Nephron progenitor cell (in vitro differentiated cells): ENCODE results near the gene OR2J1.
"Not testable (repeated sequence)": the region's sequence is repeated elsewhere in the genome, so short reads cannot be mapped to it uniquely, and the experiment has no call there.

Experiments used
- DNase-seq: peaks from one replicate; pipeline ENCODE4 v3.0.0; 2021
- H3K27ac Mint-ChIP-seq: 2 replicates; pipeline ENCODE4 v1.8.0; 2021; ENCODE audit warnings: mild to moderate bottlenecking, moderate library complexity, mixed read lengths
- H3K27me3 Mint-ChIP-seq: 2 replicates; pipeline ENCODE4 v1.8.0; 2021; ENCODE audit warnings: mild to moderate bottlenecking, low read depth, mixed read lengths; ENCODE audit not compliant: poor library complexity
- H3K36me3 Mint-ChIP-seq: 2 replicates; pipeline ENCODE4 v1.8.0; 2021; ENCODE audit warnings: low read depth, mixed read lengths
- H3K4me1 Mint-ChIP-seq: 2 replicates; pipeline ENCODE4 v1.8.0; 2021; ENCODE audit warnings: mixed read lengths
- H3K4me3 Mint-ChIP-seq: 2 replicates; pipeline ENCODE4 v1.8.0; 2021; ENCODE audit warnings: mild to moderate bottlenecking, moderate library complexity, mixed read lengths
- H3K9me3 Mint-ChIP-seq: 2 replicates; pipeline ENCODE4 v1.8.0; 2021; ENCODE audit warnings: mild to moderate bottlenecking, moderate library complexity, mixed read lengths
- CTCF ChIP-seq: fragments of 200-600 bp; sonication (generic); IDR thresholded peaks from 2 replicates; pipeline ENCODE4 v1.5.0; 2021; ENCODE audit warnings: antibody characterized with exemption

The OR2J1 gene

GRCh38 chr6:29146179-29146578 lies 46.9 kb downstream of the OR2J1 start:
- no peak for DNase-seq
- H3K27me3 Mint-ChIP-seq = no peaks in the 10 kb centered on the region
- H3K4me1 Mint-ChIP-seq = no peaks in the 10 kb centered on the region
- H3K9me3 Mint-ChIP-seq = peaks cover 35% of the 10 kb centered on the region
- TF ChIP-seq CTCF = no peak
- H3K4me3 Mint-ChIP-seq = no peak overlapping the region
- H3K27ac Mint-ChIP-seq = no peak overlapping the region
- H3K36me3 Mint-ChIP-seq = no peaks in the 10 kb centered on the region

GRCh38 chr6:29147074-29147473 lies 47.8 kb downstream of the OR2J1 start:
- Mint-ChIP-seq H3K9me3 (peaks cover 33% of the 10 kb centered on the region), H3K4me1 (no peaks in the 10 kb centered on the region), H3K4me3 (no peak overlapping the region), H3K27ac (no peak overlapping the region), H3K27me3 (no peaks in the 10 kb centered on the region), H3K36me3 (no peaks in the 10 kb centered on the region)
- DNase-seq = no peak
- no peak for TF ChIP-seq CTCF

- not testable (repeated sequence) for DNase-seq, H3K27me3 Mint-ChIP-seq, H3K4me3 Mint-ChIP-seq, H3K27ac Mint-ChIP-seq, H3K36me3 Mint-ChIP-seq, H3K4me1 Mint-ChIP-seq
- H3K9me3 Mint-ChIP-seq = peaks cover 12% of the 10 kb centered on the region
Measured at GRCh38 chr6:29149444-29149843, 50.2 kb downstream of the OR2J1 start.
